GM21526 (cell line): ENCODE results near the gene CAPN12.

Experiments
- ATAC-seq: cut with Tn5 transposase; IDR thresholded peaks from one replicate; pipeline ENCODE4 v1.9.1; 2021; ENCODE audit warnings: moderate library complexity; ENCODE audit not compliant: unreplicated experiment, low FRiP score

CAPN12 gene

DNA sequence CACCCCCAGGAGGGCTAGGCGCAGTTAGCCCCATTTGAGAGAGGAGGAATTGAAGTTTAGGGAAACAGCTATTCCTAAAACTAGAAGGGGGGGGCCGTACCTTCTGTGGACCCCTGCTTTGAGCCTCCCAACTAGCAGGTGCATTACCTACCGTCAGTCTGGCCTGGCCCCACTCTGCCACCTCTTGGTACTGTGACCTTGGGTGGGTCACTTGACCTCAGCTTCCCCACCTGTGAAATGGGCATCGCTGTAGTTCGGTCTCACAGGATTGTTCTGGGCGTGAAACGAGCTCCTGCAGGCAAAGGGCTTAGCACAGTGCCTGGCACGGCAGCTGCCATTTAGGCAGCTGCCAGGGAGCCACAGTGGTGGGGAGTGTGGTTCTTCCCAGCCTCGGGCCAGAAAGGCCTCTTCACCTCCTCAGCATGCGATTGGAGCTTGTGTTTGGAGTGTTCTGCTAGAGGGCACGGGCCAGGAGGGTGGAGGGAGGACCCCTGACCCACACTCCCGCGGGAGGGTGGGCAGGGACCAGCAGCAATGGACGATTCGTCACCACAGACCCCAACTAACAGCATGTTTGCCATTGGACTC is 32.0 kb downstream of the CAPN12 start:
- no peak for ATAC-seq

DNA sequence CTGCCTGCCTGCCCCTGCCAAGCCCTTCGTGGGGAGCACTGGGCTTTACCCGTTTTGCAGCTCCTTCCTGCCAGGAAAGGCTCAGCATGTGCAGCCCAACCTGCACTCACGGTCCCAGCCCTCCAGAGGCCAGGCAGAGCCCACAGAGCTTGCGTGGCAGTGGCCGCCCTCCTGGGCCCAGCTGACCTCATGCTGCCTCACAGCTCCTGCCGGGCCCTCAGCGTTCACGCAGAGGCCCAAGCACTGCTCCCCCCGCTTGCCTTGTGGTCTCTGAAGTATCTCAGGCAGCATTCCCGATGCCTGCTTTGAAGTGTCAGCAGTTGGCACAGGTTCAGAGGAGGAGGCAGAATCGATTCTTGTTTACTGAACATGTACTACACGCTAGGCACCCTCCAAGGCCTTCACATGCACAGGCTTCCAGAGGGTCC is 32.5 kb downstream of the CAPN12 start:
- ATAC-seq = no peak

DNA sequence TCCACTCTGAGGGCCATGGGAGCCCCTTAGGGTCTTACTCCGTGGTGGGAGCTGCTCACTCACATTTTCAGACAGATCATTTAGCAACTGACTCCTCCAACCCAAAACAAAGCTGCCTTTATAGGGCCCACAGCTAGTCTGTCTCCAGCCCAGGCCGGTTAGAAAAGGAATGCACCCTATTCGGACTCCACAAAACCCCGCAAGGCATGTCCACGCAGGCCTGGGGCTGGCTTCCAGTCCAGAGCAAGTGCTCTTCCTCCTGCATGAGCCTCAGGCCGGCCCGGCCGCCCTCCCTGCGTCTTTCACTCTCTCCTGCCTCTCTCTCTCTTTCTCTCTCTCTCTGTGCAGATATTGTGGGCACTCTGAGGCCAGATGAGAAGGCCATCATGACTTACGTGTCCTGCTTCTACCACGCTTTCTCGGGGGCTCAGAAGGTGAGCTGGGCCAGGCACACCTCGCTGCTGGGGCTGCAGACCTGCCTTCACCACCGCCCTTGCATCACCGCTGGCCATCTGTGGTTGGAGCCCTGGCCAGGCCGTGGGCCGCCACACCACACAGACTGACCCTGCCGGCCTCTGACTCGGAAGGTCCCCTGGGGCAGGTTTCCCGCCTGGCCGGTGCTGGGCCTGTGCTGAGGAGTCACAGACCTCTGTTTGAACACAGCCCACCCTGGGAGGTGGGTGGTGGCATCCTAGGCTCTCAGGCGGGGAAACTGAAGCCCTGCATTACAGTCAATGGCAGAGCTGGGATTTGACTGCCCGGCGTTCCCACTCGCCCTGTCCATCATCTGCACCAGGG is 33.1 kb downstream of the CAPN12 start:
- no peak for ATAC-seq

DNA sequence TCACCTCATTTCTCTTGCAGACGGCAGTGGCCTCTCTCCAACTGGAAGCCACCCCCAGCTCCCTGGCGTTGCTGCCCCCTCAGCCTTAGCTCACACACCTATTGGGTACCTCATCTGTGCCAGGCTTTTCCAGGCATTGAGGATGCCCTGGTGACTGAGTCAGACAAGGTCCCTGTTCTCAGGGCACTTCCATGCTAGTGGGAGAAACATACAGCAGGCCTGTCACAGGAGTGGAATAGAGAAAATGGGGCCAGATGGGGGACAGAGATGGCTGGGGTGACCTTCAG is 33.9 kb downstream of the CAPN12 start:
- ATAC-seq = no peak

DNA sequence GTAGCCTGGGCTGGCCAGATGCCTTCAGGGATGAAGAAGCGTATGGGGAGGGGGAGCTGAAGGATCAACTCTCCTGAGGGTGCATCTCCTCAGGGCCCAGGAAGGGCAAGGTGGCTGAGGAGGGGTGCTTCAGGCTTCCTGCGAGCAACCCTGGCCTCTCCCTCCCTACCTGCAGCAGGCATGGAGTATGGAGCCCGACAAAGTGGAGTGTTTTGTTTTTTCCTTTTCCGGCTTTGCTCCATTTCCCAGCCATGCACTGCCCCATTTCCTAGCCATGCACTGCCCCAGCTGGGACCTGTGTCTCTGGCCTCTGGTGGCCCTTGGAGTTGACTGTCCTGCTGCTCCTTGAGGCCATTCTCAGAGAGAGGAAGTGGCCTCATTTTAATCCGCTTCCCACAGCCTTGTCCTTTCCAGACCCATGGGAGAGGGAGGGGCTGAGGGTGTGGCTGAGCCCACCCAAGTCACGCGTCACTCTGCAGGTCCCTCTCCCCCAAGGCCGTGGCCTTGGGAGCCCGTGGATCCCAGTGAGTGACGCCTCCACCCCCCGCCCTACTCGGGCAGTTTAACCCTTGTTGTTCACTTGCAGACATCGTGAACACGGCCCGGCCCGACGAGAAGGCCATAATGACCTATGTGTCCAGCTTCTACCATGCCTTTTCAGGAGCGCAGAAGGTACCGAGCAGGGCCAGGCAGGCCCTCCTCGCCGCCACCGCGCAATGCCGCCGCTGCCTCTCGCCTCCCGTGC is 34.4 kb downstream of the CAPN12 start:
- ATAC-seq = no peak

DNA sequence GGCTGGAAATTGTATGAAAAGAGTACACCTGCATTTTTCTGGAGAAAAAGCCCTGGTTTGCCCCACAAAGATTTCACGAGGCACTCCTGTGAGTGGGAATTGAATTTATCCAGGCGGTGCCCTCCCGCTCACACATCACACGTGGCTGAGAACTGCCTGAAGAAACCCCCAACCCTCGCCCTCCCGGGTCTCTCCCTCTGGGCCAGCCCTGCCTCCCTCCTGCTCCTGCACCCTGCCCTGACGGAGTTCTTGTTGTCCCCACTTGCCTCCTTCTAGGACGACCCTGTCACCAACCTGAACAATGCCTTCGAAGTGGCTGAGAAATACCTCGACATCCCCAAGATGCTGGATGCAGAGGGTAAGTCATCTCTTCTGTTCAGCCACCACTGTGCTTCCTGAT is 35.2 kb downstream of the CAPN12 start:
- ATAC-seq = no peak

DNA sequence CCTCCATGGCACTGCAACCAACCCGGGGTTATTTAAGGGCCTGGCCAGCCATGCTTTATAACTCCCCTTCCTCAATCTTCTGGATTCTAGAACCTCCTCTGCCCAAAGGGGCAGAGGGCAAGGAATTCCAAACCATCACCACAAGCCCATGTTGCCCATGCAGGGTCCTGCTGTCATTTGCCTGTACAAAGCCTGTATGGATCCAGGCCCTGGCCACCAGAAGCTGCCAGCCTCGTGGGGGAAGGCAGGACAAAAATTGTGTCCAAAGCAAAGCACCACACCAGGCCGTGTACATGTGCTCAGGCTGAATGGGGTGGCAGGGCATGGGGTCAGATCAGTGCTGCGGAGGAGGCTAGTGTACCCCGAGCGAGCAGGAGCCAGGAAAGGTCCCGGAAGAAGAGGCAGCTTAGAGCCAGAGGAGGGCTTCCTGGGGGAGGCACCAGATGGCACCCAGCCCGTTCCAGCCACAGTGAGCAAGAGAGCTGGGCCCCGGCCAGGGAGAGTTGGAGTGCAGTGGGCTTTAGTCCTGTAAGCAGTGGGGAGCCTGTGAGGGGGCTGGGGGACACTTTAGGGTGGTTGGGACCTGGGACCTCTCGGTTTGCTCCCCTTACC is 35.8 kb downstream of the CAPN12 start:
- no peak for ATAC-seq

DNA sequence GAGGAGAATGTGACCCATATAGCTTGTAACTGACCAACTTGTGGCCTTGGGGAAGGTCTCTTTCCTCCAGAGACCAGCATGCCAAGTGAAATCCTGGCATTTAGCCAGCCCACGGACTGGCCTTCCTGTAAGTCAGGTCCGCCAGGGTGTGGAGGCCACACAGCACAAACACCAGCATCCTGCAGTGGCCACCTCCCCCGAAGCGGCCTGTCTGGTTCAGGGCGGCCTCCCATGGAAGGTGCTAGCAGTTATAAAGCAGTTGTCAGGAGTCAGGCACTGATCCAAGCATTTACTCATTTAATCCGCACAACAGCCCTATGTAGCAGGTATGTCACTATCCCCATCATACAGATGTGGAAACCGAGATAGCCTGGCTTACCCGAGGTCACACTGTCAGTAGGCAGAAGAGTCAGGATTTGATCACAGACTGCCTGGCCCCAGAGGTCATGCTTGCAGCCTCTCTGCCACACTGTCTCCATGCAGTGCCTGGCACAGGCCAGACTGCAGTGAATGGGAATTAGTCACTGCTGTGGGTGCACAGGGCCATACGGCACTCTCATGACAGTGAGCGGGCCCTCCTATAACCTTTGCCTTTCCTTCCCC is 36.7 kb downstream of the CAPN12 start:
- ATAC-seq = no peak

DNA sequence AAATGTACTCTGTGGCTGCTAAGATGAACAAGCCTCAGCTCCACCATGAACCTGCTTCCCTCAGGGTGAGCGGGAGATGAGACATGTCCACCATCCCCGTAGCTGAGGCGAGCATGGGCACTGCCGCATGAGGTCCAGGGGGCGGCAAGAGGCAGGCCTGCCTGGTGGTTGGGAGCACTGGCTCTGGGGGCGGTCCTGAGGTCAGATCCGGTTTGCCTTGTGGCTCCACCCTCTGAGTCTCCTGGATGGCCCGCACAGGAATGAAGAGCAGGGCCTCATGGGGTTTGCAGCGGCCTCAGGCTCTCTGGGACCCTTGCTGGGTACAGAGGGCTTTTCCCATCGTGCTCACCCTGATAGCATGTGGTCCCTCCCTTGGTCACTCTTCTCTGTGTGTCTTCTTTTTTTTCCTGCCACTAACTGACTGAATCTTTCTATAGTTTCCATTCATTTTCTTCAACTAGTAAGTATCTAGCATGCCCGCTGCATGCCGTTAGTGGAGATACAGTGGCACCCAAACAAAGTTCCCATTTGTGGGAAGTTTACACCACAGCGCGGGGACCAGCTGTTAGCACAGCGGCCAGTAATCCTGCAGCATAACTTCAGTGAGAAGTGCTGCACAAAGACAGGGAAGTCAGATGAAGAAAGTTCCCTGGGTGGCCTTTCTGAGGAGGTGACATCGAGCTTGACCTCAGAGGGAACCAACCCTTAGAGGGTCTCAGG is 37.3 kb downstream of the CAPN12 start:
- ATAC-seq = no peak

DNA sequence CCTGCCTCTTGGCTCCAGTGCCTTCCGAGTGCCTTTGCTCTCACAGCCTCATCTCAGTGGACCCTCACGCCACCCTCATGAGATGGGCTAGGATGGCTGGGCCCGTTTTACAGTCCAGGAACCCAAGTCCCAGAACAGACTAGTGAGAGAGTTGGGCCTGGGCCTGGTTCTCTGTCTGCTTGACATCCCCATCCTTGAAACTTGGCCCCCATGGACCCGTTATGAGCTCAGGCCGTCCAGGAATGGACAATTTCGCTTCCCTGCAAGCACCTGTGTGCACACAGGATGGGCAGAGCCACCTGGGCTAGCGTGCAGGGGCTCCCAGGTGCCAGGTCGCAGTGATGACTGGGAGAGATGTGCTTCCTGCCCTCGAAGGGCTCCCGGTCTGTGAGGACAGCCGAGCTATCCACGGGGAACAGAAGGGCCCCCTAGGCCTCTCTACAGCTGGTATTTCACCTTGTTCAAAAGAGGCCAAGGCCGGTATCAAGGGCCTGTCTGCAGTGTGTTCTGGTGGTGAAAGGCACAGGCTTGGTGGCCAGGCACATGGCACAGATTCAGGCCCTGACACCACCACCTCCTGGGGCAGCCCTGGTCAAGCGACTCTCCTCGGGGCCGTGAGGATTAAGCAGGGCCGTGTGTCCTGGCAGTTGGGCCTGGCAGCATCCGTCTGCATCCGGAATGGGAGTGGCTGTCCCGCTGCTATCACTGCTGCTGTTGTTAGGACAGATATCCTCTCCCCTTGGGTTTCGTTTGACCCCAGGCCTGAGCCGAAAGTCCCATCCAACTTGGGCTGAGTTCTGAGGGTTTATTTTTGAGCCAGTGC is 38.9 kb downstream of the CAPN12 start:
- no peak for ATAC-seq

DNA sequence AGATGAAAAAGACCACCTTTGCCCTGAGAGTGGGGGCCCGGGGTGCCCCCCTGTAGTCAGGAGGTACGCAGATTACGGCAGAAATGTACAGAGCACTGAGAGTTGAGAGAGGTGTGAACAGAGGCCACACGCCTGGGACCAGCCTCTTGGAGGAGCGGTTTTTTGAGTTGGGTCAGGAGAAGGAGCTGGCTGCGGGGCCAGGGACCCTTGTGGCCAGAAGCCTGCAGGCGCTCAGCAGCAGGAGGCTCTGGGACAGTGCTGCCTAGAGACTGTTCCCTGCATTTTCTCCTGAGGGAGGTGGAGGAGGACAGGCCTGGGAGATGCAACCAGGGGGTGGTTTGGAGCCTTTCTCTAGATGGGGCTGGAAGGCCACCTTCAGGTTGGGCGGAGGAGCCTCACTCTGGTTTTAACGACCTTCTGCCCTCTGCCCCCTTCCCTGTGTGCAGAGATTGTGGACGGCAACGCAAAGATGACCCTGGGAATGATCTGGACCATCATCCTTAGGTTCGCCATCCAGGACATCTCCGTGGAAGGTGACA is 39.7 kb downstream of the CAPN12 start:
- no peak for ATAC-seq

DNA sequence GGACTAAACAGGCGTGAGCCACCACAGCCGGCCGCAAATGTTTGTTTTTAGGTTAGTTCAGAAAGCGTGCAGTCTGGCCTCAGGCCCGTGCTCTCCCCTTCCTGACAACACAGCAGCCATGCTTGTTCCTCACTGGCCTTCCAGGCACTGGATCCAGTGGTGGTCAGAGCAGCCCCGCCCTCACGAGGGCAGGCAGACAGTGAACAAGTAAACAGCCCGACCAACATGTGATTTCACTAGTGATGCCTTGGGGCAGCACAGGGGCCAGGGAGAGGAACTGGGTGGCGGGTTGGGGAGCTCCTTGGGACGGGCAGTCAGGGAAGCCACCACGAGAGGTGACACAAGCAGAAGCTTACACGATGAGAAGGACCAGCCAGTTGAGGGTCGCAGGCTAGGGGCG is 40.8 kb downstream of the CAPN12 start:
- ATAC-seq = no peak

DNA sequence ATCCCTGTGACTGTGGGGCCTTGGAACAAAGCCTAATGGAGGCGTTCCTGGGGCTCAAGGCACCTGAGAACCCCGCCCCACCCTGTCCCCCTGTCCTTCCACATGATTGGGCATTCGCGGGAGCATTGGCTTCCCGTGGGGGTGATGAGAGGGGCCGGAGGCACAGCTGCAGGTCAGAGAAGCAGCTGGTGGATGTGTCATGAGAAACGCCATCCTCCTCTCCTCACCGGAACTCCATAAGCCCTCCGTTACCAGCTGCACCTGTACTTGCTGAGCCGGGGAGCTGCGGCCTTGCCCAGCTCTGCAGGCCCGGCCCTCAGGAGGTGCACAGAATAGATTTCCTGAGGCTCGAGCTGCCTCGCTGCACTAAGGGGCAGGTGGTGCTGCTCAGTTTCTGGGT is 42.0 kb downstream of the CAPN12 start:
- no peak for ATAC-seq

DNA sequence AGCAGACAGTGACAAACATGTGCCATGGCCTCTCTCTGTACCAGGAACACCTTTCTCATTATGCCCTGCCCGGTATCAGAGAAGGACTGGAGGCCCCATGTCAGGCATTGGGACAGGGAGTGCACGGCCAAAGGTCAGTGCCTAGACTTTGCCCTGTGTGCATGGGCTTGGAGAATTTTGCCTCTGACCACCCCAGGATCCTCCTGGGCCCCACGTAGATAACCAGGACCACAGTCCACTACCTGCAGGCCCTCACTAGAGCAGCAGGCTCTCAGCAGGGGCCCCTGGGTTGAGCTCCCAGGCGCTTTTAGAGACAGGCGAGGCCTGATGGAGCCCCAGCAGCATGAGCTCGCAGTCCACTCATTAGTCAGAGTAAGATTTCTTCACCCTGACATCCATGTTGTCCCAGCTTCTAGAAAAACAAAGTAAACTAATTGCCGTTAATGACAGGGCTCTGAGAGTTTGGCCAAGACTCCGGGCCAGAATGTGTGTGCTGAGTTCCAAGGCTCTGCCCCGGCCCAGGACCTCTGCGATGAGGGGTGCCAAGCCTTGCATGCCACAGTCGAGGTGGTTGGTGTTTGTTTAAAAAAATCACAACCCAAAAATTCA is 42.7 kb downstream of the CAPN12 start:
- ATAC-seq = no peak

DNA sequence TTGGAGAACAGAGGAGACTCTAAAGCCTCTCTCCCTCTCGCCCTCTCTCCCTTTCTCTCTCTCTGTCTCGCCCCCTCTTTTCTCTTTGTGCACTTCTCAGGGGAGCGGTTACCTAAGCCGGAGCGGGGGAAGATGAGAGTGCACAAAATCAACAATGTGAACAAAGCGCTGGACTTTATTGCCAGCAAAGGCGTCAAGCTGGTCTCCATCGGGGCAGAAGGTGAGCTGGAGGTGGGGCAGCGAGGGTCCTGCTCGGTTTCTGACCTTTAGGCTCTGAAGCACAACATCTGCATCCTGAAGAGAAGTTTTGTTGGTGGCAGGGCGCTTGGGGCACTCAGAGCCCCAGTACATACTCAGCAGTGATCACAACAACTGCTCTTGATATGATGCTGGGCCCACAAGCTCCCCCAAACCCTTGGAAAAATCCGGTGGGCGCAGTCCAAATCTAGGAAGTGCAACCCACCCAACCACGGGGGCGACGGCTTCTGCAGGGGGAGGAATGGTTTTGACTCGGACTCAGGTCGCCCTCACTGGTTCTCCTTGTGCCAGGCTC is 43.3 kb downstream of the CAPN12 start:
- no peak for ATAC-seq

DNA sequence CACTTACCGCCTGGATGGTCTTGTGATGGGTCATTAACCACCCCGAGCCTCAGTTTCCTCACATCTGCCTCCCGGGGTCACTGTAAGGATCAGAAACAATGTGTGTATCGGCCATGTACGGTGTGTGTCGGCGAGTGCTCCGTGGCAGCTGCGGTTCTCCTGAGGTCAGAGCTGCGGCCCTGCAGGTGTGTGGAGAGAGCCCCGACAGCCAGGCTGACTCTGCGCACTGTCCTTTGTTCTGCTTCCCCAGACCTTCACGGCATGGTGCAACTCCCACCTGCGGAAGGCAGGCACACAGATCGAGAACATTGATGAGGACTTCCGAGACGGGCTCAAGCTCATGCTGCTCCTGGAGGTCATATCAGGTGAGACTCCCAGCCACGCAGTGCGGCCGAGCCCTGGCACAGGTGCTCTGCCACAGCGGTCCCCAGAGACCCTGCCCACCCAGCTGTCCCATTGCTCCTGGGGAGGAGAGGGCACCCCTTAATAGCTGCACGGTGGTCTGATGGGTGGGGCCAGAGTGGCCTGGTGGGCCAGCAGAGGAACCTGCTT is 43.8 kb downstream of the CAPN12 start:
- no peak for ATAC-seq

DNA sequence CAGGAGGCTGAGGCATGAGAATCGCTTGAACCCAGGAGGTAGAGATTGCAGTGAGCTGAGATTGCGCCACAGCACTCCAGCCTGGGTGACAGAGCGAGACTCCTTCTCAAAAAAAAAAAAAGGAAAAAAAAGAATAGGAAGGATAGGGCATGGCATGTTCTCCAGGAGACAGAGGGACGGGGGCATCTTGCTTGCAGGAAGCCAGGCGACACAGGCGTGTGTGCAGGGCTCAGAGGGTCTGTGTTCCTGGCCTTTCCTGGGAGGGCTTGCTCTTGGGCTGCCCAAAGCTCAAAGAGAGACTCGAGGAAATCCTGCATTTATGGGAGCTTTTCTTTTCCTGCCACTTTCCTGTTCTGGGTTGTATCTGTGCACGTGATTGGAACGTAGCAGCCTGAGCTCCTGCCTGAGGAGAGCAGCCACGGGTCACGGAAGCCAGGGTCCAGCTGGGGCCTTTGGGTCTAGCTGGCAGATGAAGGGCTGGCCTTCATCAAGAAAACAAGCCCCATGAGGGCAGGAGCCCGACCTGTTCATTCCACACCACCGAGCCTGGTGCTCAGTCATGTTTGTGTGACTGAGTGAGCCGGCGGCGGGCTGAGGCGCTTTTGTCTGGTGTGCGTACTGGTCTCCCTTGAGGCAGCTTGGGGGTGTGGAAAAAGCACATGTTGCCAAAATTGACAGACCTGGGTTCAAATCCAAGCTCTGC is 44.5 kb downstream of the CAPN12 start:
- no peak for ATAC-seq

DNA sequence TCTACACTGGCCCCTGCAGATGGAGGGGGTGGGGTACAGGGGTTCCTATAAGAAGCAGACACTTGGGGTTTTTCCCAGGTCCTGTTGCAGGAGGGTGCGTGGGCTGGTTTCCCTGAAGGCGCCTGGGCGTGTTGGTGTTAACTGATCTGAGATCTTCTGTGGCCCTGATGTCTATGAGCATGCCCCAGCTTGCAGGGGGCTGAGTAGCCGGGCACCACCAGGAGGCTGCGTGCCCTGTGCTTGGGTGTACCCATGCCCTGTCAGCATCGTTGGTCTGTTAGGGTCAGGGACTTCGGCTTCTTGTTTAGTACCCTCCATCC is 45.3 kb downstream of the CAPN12 start:
- ATAC-seq = no peak
